Measurements from ENCODE around the gene SUPT3H.

The SUPT3H gene

GRCh38 chr6:45002390-45003105 is 375.2 kb downstream of the SUPT3H start:
- DNase-seq (ENCODE audit: low read depth), result no peak

GRCh38 chr6:45001663-45002062 is 376.1 kb downstream of the SUPT3H start:
- DNase-seq (ENCODE audit: low read depth), result no peak

GRCh38 chr6:45000833-45001232 is 376.9 kb downstream of the SUPT3H start:
- DNase-seq (ENCODE audit: low read depth), result no peak

GRCh38 chr6:44999066-44999465 is 378.7 kb downstream of the SUPT3H start:
- no peak for DNase-seq (ENCODE audit: low read depth)

- DNase-seq (ENCODE audit: low read depth), result no peak
Observed at GRCh38 chr6:44995486-44996132, 382.1 kb downstream of the SUPT3H start.

- no peak for DNase-seq (ENCODE audit: low read depth)
Observed at GRCh38 chr6:44989391-44989790, 388.3 kb downstream of the SUPT3H start.

- DNase-seq (ENCODE audit: low read depth), result no peak
Observed at GRCh38 chr6:44985006-44985405, 392.7 kb downstream of the SUPT3H start.

GRCh38 chr6:44983467-44984365 is 394.0 kb downstream of the SUPT3H start:
- DNase-seq (ENCODE audit: low read depth), result no peak

- DNase-seq (ENCODE audit: low read depth), result no peak
Observed at GRCh38 chr6:44980841-44981240, 396.9 kb downstream of the SUPT3H start.

GRCh38 chr6:44976677-44977641 is 400.8 kb downstream of the SUPT3H start:
- no peak for DNase-seq (ENCODE audit: low read depth)

GRCh38 chr6:44974511-44974910 is 403.2 kb downstream of the SUPT3H start:
- no peak for DNase-seq (ENCODE audit: low read depth)

GRCh38 chr6:44972709-44973108 is 405.0 kb downstream of the SUPT3H start:
- no peak for DNase-seq (ENCODE audit: low read depth)

GRCh38 chr6:44969446-44970185 is 408.1 kb downstream of the SUPT3H start:
- DNase-seq (ENCODE audit: low read depth), result no peak

- DNase-seq (ENCODE audit: low read depth), result no peak
Observed at GRCh38 chr6:44967481-44967880, 410.3 kb downstream of the SUPT3H start.

- no peak for DNase-seq (ENCODE audit: low read depth)
Observed at GRCh38 chr6:44966449-44967092, 411.2 kb downstream of the SUPT3H start.

- no peak for DNase-seq (ENCODE audit: low read depth)
Observed at GRCh38 chr6:44965708-44966107, 412.0 kb downstream of the SUPT3H start.

GRCh38 chr6:44960898-44961297 is 416.8 kb downstream of the SUPT3H start:
- DNase-seq (ENCODE audit: low read depth), result no peak

GRCh38 chr6:44959651-44960050 is 418.1 kb downstream of the SUPT3H start:
- DNase-seq (ENCODE audit: low read depth), result no peak

GRCh38 chr6:44957156-44957555 is 420.6 kb downstream of the SUPT3H start:
- no peak for DNase-seq (ENCODE audit: low read depth)

GRCh38 chr6:44956396-44956795 is 421.3 kb downstream of the SUPT3H start:
- DNase-seq (ENCODE audit: low read depth), result no peak
